CD4-positive, alpha-beta T cell treated with Interleukin-4 for 4 hours (primary cell): ENCODE results near the gene CENPF.
"Not testable (repeated sequence)": the region's sequence is repeated elsewhere in the genome, so short reads cannot be mapped to it uniquely, and the experiment has no call there.

ENCODE experiments used
- DNase-seq: peaks from one replicate; pipeline ENCODE4 v3.0.0-alpha.2; 2020

Gene CENPF

DNA sequence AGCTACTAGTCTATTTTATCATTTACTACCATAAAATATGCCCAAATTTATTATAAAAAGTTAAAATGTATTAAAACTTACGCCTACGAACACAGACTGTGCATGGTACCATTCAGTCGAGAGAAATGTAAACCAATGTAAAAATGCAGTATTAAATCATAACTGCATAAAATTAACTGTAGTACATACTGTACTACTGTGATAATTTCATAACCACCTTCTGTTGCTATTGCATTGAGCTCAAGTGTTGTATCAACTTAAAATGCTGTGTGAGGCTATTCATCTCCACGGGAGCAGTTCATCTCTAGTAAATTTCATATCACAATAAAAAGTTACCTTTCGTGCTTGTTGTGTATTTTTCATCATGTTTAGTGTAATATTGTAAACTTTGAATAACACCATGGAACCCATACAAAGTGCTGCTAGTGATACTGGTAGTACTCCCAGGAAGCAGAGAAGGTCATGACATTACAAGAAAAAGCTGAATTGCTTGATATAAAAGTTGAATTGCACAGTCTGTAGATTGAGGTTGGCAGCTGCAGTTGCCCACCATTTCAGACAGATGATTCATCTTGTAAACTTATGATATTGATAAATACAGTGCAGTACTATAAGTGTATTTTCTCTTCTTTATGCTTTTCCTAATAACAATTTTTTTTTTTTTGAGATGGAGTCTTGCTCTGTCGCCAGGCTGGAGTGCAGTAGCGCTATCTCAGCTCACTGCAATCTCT is 19.0 kb upstream of the CENPF start:
- no peak for DNase-seq

DNA sequence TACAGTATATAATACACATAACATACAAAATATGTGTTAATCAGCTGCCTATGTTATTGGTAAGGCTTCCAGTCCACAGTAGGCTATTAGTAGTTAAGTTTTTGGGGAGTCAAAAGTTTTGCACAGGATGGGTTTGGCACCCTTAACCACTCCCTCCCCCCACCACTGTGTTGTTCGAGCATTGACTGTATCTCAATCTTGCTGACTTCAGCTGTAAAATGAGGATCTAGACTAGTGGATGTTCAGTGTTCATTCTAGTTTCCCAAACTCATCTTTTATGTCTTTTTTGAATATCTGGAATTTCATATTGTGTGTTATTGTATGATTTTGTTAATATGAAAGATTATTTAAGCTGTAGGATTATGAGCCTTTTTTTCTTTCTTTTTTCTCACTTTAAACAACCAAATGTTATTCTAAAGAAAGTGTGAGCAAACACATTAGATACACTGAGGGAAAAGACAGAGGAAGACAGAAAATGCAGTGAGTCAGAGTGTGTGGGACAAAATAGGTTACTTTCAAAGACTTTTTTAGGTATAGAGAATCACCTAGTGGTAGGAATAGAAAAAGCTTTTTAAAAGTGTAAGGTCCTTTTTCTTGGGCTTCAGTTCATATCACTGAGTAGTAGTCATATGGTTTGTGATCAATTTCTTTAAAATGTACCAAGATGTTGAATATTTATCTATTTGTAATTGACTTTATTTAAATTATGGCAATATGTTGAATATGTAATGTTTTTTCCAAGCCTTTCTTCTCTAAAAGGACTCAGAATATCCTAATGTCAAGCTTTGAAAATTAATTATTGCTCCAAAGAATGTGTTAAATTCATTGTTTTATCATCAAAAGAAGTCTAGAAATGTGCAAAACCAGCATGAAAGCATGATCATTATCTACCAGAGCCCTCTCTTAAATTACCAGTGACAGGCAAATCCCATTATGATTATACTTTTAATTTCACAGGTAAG is 17.9 kb upstream of the CENPF start:
- no peak for DNase-seq

DNA sequence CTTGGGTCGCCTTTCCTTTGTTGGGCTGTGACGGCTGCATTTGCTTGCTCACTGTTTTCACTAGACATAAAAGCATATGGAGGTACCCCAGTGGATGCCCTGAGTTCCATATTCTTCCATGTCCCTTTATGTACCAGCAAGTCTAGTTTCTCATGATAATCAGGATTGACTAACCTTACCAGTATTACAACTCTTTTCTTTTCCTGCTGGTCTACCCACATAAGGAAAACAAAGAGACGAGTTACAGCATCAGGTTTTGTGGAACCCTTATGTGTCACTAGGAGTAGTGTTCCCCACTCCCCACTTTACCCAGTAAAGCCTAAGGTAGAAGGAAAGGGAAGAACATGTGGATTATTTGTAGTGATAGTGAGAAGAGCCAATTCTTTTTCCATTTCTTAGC is 16.4 kb upstream of the CENPF start:
- DNase-seq = no peak

DNA sequence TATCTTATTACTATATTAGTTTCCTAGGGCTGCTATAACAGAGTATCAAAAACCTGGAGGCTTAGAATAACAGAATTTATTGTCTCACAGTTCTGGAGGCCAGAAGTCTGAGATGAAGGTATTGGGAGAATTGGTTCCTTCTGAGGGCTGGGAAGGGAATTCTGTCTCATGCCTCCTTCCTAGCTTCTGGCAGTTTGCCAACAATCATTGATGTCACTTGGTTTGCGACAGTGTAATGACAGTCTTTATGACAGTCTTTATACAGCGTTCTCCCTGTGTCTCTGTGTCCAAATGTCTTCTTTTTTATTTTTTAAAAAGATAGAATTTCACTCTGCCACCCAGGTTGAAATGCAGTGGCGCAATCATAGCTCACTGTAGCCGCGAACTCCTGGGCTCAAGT is 15.8 kb upstream of the CENPF start:
- no peak for DNase-seq

DNA sequence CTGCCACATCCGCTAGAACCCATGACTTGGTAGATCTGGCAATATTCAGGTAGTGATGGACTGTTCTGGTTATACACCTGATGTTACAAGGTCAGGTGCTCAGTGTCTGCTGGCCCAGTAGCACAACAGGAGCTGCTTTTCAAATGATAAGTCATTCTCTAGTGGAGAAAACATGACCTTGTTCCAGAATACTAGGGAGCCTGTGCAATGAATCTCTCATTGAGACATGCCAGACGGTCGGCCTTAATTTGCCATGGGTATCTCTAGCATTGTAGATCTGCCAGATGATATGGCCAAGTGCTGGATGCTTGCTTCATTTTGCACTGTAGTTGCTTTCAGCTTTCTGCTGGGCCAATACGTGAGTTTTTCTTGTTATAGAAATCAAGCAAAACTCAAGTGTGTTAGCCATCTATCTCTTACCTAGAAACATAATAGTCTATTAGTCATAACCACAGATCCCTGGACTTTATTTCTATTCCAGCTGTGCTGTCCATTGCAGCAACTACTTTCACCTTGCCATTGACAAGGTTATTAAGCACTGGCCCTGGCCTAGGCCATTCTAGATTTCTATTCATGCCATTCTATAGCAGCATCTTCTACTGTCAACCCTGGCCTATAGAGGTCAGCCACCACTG is 13.9 kb upstream of the CENPF start:
- DNase-seq = no peak

DNA sequence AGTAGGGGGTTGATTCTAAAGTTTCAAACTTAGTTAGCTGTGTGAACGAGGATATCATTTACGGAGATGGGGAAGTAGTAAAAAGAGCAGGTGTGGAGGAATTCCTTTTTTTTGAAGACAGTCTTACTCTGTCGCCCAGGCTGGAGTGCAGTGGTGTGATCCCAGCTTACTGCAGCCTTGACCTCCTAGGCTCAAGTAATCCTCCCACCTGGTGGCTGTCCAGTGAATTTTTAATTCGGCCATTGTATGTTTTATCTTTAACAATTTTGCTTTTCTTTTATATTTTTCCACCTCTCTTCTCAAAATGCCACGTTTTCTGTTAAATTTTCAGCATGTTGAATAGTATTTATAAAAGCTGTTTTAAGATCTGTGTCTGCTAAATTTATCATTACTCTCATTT is 12.3 kb upstream of the CENPF start:
- no peak for DNase-seq

DNA sequence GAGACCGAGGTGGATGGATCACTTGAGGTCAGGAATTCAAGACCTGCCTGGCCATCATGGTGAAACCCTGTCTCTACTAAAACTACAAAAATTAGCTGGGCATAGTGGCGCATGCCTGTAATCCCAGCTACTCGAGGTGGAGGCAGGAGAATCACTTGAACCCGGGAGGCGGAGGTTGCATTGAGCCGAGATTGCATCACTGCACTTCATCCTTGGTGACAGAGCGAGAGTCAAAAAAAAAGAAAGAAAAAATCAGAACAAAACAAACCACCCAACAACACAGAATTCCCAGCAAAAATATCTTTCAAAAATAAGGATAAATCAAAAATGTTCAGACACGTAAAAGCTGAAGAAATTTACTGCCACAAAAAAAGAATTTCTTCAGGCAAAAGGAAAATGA is 11.1 kb upstream of the CENPF start:
- not testable (repeated sequence) for DNase-seq

DNA sequence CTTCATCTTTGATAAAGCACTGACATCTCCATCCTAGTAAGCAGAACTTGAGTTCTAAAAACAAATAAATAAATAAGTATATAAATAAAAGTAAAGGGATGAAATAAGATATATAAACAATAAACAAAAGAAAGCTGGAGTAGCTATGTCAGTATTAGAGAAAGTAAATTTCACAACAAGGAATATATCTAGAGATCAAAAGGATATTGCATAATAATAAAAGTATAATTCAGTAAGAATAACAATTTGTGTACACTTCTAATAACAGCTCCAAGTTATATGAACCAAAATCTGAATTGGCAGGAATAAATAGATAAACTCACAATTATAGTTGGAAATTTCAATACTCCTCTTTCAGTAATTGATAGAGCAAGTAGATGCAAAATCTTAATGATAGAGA is 9.8 kb upstream of the CENPF start:
- DNase-seq = no peak

DNA sequence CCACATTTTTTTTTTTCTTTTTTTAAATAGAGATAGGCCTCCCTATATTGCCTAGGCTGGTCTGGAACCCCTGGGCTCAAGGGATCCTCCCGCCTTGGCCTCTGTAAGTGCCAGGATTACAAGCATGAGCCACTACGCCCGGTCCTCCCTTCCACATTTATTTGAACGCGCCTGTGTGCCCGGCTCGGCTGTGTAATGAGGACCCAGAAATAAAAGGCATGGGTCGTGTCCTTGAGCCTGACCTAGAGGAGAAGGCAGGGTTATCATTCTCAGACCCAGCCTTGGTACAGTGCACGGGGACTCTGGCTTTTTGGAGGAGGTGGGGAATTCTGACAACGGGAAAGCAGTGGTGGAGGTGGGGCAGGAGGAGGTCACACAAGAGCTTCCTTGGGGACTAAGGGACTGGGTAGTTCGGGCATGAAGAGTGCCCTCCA is 841 bp downstream of the CENPF start:
- no peak for DNase-seq

DNA sequence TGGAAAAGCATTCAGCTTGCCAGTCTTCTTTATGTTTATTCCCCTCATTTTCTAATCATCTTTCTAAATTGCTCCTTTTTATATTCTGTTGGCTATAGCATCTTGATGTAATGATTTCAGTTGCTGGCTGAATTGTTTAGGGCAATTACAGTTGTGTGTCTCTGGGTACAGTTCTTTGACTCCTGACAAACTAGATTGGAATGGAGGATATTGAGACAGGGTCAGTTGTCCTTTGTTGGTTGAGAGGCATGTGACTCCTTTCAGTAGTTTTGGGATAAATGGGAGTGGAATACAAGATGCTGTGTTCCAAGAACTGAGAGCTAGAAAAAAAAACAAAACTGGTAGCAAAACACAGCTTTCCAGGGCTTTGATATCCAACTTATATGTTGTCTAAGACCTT is 1.5 kb downstream of the CENPF start:
- DNase-seq = no peak

DNA sequence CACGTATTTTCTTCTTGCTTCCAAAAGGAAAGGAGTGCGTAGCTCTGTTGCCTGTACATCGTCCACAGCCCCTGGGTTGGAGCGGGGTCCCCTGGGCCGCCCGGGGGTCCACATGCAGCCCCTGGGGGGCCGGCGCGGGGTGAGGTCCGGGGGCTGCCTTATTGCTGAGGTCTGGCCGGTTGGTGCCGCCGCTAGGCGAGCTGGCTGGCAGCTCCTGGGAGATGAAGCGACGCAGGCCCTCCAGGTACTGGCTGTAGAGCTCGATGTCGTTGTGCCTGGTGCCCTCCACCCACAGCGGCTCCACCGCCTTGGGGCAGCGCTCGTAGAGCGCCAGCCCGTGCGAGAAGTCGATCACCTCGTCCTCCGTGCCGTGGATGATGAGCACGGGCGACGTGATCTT is 2.5 kb downstream of the CENPF start:
- not testable (repeated sequence) for DNase-seq

DNA sequence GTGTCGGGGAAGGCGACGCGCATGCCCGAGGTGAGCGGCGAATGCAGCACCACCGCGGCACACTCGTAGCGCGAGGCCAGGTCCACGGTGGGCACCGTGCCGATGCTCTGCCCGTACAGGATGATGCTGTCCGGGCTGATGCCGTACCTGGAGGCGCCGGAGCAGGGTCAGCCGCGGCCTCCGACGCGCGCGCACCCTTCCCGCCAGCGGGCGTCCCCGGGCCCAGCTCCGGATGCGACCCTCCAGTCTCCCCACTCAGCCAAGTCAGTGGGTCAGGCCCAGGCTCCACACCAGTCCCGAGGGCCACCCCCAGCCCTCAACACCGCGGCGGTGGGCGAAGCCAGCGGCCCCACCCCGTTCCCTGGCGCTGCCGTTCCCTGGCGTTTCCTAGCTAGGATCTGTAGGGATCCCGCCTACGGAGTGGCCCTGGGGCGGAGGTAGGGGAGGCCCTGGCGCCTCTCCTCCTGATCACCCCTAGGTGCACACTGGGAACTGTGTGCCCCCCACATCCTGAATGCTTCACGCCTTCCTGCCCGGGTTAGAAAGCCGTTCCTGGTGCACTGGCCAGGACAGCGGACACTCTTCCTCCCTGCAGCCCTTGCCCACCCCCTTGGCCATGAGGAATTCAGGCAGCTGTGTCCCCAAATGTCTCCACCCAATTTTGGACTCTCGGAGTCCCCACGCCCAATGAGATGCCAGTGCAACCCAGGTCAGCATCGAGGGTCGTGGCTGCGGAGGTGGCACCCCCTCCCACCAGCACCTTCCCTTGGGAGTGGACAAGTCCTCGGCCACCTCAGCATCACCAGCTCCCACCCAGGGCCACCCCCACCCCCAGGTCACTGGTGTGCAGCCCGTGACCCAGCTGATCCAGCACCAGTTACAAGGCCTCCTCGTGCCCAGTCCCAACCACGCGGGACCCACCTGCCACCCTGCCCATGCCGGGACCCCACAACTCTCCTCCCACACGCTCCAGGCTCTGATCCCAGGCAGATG is 3.2 kb downstream of the CENPF start:
- not testable (repeated sequence) for DNase-seq

DNA sequence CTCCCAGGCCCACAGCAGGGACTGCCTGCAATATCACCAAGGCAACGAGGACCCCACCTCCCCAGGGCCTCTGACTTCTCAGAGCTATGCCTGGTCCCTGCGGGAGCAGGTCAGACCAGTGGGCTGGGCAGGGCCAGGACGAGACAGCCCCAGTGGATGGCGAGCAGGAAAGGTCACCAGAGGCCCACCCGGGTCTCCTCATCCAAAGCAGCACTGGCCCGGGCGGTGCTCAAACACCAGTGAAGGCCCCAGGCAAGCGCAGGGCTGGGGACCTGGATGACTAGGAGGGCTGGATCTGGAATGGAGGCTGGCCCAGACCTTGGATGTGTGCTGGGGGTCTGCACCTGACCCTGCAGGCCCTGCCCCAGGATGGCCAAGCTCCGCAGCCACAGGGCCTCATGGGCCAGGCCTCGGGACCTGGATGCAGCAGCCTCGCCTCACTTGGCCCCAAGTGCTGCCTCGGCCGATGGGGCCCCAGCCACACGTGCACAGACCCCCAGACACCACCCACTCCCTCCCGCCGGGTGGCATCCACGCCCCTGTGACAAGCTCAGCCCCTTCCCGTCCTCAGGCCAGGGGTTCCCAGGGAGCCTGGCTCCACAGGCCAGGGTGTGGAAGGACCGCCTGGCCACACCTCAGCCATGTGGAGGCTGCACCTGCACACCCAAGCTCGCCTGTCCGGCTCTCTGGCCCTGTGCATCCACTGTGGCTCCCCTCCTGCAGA is 4.7 kb downstream of the CENPF start:
- not testable (repeated sequence) for DNase-seq

DNA sequence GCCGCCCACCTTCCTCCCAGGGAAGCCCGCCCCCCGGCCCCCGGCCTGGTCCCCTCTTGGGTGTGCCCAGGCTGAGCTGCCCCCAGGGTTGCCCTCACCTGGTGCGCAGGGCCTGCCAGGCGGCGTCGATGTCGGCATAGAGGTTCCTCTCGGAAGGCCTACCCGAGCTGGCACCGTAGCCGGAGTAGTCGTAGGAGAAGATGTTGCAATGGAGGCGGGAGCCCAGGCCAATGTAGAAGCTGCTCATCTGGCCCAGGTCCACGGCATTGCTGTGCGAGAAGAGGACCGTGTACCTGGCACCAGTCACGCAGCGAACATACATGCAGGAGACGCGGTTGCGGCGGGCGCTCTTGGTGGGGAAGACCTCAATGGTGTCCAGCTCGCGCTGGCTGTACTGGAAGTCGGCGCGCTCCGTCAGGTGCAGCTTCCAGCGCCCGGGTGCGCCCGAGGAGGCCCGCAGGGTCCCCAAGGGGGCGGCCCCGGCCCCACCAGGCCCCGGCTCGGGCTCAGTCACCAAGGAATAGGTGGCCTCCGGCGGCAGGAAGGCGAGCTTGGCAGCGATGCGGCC is 5.3 kb downstream of the CENPF start:
- not testable (repeated sequence) for DNase-seq

DNA sequence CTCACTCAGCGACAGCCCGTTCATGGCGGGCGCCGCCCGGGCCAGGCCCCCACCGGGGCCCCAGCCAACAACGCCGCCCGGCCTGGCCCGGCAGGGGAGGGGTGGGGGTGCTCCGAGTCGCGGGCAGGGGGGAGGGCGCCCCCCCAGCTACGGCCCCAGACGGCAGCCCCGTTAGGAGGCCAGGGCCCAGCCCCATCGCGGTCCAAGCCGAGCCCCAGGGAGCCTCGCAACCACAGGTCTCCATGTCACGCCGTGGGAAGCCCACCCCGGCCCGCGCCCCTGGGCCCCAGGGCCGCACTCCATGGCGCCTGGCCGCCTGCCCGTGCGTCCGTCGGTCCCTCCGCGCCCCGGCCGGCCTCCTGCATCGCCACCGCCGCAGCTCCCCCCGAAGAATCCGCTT is 5.8 kb downstream of the CENPF start:
- not testable (repeated sequence) for DNase-seq

DNA sequence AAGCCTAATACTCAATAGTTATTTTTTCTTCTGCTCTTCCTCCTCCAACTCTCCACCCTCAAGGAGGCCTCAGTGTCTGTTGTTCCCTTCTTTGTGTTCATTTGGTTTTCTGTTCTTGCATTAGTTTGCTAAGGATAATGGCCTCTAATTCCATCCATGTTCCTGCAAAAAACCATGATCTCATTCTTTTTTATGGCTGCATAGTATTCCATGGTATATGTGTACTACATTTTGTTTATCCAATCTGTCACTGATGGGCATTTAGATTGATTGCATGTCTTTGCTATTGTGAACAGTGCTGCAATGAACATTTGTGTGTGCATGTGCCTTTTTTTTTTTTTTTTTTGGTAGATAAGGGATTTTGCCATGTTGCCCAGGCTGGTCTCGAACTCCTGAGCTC is 6.7 kb downstream of the CENPF start:
- DNase-seq = no peak

DNA sequence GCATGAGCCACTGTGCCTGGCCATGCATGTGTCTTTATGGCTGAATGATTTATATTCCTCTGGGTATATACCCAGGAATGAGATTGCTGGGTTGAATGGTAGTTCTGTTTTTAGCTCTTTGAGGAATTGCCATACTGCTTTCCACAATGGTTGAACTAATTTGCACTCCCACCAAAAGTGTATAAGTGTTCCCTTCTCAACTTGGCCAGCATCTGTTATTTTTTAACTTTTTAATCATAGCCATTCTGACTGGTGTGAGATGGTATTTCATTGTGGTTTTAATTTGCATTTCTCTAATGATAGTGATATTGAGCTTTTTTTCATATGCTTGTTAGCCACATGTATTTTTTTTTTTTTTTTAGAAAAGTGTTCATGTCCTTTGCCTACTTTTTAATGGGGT is 7.1 kb downstream of the CENPF start:
- DNase-seq = not testable (repeated sequence)

DNA sequence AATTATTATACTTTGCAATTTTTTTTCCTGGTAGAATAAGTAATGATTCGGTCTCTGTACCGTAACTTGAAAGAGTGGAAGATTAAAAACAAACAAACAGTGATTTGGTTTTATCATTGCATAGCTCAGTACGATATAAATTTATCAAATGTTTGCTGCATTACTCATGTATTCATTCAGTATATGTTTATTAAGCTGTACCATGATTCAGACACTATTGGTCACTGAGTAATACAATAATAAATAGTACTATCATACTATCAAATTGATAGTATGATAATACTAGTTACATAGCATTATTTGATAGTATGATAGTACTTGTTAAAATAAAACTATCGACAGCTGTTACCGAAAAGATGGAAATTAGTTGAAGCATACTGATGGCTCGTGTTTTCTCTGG is 12.1 kb downstream of the CENPF start:
- no peak for DNase-seq

DNA sequence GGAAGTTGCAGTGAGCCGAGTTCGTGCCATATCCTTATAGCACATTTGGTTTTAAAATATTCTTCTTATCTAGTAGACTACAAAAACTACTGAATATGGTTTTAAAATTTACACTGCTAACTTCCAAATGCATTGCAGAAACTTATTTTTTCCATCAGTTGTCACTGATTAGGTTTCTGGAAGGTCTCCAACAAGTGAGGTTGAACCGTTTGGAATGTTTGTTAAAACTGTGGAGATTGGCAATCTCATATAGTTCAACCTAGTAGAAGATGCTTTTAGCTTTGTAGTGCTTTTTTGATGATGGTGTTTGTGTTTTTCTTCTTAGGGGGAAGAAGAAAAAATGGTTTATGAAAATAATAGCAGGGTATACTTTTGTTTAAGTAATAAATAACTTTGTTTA is 12.9 kb downstream of the CENPF start:
- DNase-seq = no peak

DNA sequence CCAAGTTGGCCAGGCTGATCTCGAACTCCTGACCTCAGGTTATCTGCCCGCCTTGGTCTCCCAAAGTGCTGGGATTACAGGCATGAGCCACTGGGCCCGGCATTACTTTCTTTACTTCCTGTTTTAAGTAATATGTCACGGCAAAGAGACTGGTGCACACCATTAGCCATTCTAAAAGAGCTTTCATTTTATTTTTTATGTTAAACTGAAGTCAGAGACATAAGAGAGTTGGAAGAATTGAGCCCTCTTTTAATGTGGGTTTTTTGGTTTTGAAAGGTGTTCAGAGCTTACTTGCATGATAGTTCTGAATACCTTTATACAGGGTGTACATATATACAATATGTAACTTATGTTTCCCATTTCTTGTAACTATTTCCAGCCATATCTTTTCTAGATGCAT is 14.3 kb downstream of the CENPF start:
- no peak for DNase-seq

DNA sequence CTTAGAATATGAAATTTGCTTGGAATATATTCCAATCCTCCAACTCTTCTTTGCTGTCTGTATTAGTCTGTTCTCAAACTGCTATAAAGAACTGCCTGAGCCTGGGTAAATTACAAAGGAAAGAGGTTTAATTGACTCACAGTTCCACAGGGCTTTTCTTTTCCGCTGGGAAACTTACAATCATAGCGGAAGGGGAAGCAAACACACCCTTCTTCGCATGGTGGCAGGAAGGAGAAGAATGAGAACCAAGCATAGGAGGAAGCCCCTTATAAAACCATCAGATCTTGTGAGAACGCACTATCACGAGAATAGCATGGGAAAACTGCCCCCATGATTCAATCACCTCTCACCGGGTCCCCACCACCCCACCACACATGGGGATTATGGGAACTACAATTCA is 14.8 kb downstream of the CENPF start:
- DNase-seq = no peak
